Neural cell (in vitro differentiated cells): ENCODE results near the gene TNK2. TPM values are rescaled to one million over a fixed set of nuclear protein-coding genes. Genes with fewer than 3 reads are reported as not detected.

Experiments
- H2AFZ ChIP-seq: fragments of 200-600, 300-800 bp; sonication (generic), shearing (Covaris generic); 2 replicates; pipeline ENCODE4 v1.6.0; 2014; ENCODE audit warnings: low read depth, mild to moderate bottlenecking, antibody characterized with exemption, low read length, moderate library complexity
- H3F3A ChIP-seq: fragments of 200-600 bp; shearing (Covaris generic); 2 replicates; pipeline ENCODE4 v1.6.1; 2016; ENCODE audit warnings: mild to moderate bottlenecking, moderate library complexity, mixed read lengths, antibody characterized with exemption, low read length; ENCODE audit not compliant: insufficient read depth, poor library complexity, severe bottlenecking
- H3K27ac ChIP-seq: fragments of 200-600, 300-800 bp; sonication (generic), shearing (Covaris generic); 2 replicates; pipeline ENCODE4 v1.5.1; 2014; ENCODE audit warnings: mild to moderate bottlenecking, low read length, moderate library complexity
- H3K27me3 ChIP-seq: fragments of 300-800, 200-600 bp; sonication (generic), shearing (Covaris generic); 2 replicates; pipeline ENCODE4 v1.6.0; 2014; ENCODE audit warnings: mild to moderate bottlenecking, low read depth, low read length, moderate library complexity; ENCODE audit not compliant: insufficient read depth
- H3K36me3 ChIP-seq: fragments of 300-800, 200-600 bp; sonication (generic), shearing (Covaris generic); 2 replicates; pipeline ENCODE4 v1.5.1; 2014; ENCODE audit warnings: mild to moderate bottlenecking, antibody characterized with exemption, low read length, moderate library complexity; ENCODE audit not compliant: insufficient read depth
- H3K4me2 ChIP-seq: fragments of 300-800, 200-600 bp; sonication (generic), shearing (Covaris generic); 2 replicates; pipeline ENCODE4 v1.6.0; 2014; ENCODE audit warnings: mild to moderate bottlenecking, low read length
- H3K4me3 ChIP-seq: fragments of 300-800, 200-600 bp; sonication (generic), shearing (Covaris generic); 2 replicates; pipeline ENCODE4 v1.5.1; 2014; ENCODE audit warnings: mild to moderate bottlenecking, low read length, moderate library complexity
- H3K79me2 ChIP-seq: fragments of 200-600 bp; shearing (Covaris generic); replicated peaks from 2 replicates; pipeline ENCODE4 v1.6.0; 2014; ENCODE audit warnings: mild to moderate bottlenecking, low read length, moderate library complexity; ENCODE audit not compliant: insufficient read depth
- H3K9ac ChIP-seq: fragments of 300-800, 200-600 bp; sonication (generic), shearing (Covaris generic); 2 replicates; pipeline ENCODE4 v1.6.1; 2016; ENCODE audit warnings: mild to moderate bottlenecking, low read length, mixed read lengths
- H3K9me2 ChIP-seq: fragments of 200-600 bp; shearing (Covaris generic); 2 replicates; pipeline ENCODE4 v1.6.1; 2016; ENCODE audit warnings: mild to moderate bottlenecking, low read length, mixed read lengths; ENCODE audit not compliant: insufficient read depth
- H3K9me3 ChIP-seq: fragments of 200-600, 300-800 bp; sonication (generic), shearing (Covaris generic); 2 replicates; pipeline ENCODE4 v1.6.1; 2016; ENCODE audit warnings: mild to moderate bottlenecking, mixed run types, low read length, moderate library complexity, mixed read lengths
- H4K20me1 ChIP-seq: fragments of 200-600 bp; shearing (Covaris generic); 2 replicates; pipeline ENCODE4 v1.6.1; 2016; ENCODE audit warnings: mild to moderate bottlenecking, mixed run types; ENCODE audit not compliant: insufficient read depth
- EP300 ChIP-seq: fragments of 450-650 bp; conservative IDR thresholded peaks from 2 replicates; pipeline ENCODE4 v1.6.1; 2014; ENCODE audit warnings: antibody characterized with exemption, mild to moderate bottlenecking, moderate library complexity; ENCODE audit not compliant: poor library complexity, severe bottlenecking
- EZH2 ChIP-seq: fragments of 200-600, 300-800 bp; shearing (Covaris generic), sonication (generic); IDR thresholded peaks from 2 replicates; pipeline ENCODE4 v1.6.1; 2014; ENCODE audit warnings: antibody characterized with exemption, low read length, borderline replicate concordance, mild to moderate bottlenecking; ENCODE audit not compliant: insufficient read depth, poor library complexity, severe bottlenecking
- MXI1 ChIP-seq: fragments of 450-650 bp; conservative IDR thresholded peaks from 2 replicates; pipeline ENCODE4 v1.6.1; 2014; ENCODE audit warnings: antibody characterized with exemption, mild to moderate bottlenecking; ENCODE audit not compliant: poor library complexity, severe bottlenecking
- POLR2AphosphoS5 ChIP-seq: IDR thresholded peaks from 2 replicates; pipeline ENCODE4 v1.6.1; 2012
- RAD21 ChIP-seq: fragments of 450-650 bp; conservative IDR thresholded peaks from 2 replicates; pipeline ENCODE4 v1.6.1; 2014; ENCODE audit warnings: antibody characterized with exemption, mild to moderate bottlenecking, moderate library complexity
- SMC3 ChIP-seq: fragments of 450-650 bp; conservative IDR thresholded peaks from 2 replicates; pipeline ENCODE4 v1.6.1; 2014; ENCODE audit warnings: antibody characterized with exemption, mild to moderate bottlenecking, moderate library complexity; ENCODE audit not compliant: poor library complexity
- TAF1 ChIP-seq: IDR thresholded peaks from 2 replicates; pipeline ENCODE4 v1.6.1; 2012; ENCODE audit warnings: low read depth
- polyA plus RNA-seq: library from polyadenylated mRNA; depleted of rRNA; stranded (reverse); fragments of >200 nt; gene quantifications from 2 replicates; pipeline ENCODE4 v1.2.3, GENCODE V29; 2014
- TF ChIP-seq, protein P1 (sequence below): IDR thresholded peaks from 2 replicates; pipeline ENCODE4 v1.6.1; 2012; ENCODE audit warnings: borderline replicate concordance
- TF ChIP-seq, protein P2 (sequence below): fragments of 450-650 bp; IDR thresholded peaks from 2 replicates; pipeline ENCODE4 v1.5.1; 2014; ENCODE audit warnings: antibody characterized with exemption, mild to moderate bottlenecking, moderate library complexity; ENCODE audit not compliant: poor library complexity, severe bottlenecking

The TNK2 gene
- polyA plus RNA-seq, 1 donor from 2014 or later = 16.3 TPM

DNA sequence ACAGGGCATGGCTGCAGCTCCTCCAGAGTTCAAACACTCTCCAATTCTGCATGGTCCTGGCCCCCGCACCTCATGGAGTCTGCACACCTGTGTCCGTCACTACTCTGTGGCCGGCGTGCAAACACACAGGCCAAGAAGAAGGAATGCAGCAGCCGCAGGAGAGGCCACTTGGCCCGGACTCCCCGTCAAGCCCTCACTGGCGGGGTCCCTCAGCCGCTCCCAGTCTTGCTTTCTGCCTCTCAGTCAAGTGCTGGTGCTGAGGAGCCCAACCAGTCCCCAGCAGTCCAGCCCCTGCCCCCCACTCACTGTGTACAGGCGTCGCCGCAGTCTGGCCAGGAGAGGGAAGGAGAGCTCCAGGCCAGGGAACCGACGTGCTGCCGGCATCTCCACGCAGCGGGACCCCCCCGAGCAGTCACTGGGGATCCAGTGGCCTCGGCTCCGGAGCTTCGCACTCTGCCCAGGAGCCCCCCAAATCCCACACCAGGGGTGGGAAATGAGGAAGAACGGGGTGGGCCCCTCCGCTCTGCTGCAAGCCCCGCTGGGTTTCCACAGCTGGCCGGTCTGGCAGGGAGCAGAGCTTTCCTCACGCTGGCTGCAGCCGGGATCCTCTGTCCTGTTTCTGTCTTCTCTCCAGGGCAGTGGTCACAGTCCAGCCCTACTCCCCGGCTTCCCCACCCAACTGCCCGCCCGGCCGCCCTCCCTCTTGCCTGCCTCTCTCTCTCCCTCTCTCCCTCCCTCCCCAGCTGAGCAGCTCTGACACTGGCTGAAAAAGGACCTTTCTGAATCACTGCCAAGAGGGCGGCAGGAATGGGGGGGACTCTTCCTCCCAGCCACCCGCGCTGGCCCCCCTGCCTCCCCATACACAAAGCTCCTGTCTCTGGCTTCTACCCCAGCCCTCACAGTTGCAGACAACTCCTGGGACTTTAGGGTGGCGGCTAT is 16.0 kb downstream of the TNK2 start:
- Histone ChIP-seq H2AFZ (no peak overlapping the region), H3K4me2 (no peak overlapping the region), H3K27ac (no peak overlapping the region), H3K36me3 (no peaks in the 10 kb centered on the region), H3F3A (peaks cover 8% of the 10 kb centered on the region), H3K9ac (peak overlapping the region; percentile 9), H3K79me2 (no peaks in the 10 kb centered on the region), H4K20me1 (no peaks in the 10 kb centered on the region), H3K9me3 (no peaks in the 10 kb centered on the region), H3K9me2 (no peaks in the 10 kb centered on the region), H3K27me3 (no peaks in the 10 kb centered on the region), H3K4me3 (no peak overlapping the region)
- TF ChIP-seq SMC3 (no peak), POLR2AphosphoS5 (no peak), TAF1 (no peak), EZH2 (no peak), MXI1 (no peak), EP300 (no peak), RAD21 (no peak)
- TF ChIP-seq, protein P1, sequence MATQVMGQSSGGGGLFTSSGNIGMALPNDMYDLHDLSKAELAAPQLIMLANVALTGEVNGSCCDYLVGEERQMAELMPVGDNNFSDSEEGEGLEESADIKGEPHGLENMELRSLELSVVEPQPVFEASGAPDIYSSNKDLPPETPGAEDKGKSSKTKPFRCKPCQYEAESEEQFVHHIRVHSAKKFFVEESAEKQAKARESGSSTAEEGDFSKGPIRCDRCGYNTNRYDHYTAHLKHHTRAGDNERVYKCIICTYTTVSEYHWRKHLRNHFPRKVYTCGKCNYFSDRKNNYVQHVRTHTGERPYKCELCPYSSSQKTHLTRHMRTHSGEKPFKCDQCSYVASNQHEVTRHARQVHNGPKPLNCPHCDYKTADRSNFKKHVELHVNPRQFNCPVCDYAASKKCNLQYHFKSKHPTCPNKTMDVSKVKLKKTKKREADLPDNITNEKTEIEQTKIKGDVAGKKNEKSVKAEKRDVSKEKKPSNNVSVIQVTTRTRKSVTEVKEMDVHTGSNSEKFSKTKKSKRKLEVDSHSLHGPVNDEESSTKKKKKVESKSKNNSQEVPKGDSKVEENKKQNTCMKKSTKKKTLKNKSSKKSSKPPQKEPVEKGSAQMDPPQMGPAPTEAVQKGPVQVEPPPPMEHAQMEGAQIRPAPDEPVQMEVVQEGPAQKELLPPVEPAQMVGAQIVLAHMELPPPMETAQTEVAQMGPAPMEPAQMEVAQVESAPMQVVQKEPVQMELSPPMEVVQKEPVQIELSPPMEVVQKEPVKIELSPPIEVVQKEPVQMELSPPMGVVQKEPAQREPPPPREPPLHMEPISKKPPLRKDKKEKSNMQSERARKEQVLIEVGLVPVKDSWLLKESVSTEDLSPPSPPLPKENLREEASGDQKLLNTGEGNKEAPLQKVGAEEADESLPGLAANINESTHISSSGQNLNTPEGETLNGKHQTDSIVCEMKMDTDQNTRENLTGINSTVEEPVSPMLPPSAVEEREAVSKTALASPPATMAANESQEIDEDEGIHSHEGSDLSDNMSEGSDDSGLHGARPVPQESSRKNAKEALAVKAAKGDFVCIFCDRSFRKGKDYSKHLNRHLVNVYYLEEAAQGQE = no peak
- TF ChIP-seq, protein P2, sequence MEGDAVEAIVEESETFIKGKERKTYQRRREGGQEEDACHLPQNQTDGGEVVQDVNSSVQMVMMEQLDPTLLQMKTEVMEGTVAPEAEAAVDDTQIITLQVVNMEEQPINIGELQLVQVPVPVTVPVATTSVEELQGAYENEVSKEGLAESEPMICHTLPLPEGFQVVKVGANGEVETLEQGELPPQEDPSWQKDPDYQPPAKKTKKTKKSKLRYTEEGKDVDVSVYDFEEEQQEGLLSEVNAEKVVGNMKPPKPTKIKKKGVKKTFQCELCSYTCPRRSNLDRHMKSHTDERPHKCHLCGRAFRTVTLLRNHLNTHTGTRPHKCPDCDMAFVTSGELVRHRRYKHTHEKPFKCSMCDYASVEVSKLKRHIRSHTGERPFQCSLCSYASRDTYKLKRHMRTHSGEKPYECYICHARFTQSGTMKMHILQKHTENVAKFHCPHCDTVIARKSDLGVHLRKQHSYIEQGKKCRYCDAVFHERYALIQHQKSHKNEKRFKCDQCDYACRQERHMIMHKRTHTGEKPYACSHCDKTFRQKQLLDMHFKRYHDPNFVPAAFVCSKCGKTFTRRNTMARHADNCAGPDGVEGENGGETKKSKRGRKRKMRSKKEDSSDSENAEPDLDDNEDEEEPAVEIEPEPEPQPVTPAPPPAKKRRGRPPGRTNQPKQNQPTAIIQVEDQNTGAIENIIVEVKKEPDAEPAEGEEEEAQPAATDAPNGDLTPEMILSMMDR = no peak

DNA sequence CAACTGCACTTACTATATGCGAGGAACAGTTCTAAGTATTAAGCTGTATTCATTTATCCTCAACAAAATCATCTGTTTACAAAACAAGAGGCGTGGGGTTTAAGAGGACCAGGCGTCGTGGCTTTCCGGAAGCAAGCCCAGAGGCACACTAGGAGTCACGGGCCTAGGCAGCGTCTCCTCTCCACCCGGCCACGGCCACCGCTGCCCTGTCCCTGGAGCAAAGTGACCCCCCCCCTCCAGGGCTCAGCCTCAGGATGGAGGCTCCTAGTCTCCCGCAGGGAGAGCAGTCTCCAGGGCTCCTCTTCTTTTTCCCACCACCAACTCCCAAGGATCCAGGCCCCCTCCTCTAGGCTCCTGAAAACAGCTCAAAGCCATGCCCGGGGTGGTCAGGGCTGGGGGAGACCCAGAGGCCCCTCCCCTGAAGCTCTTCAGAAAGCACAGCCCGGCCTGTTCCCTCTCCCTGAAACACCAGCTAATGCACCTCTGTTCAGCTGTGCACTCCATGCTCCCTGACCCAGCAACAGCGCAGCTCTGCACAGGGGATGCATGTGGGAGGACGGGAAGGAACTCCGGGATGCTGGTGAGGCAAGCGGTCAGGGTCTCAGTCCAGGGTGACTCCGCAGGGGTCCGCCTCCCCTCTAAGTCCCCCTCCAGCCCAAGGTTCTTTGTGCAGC is 16.8 kb downstream of the TNK2 start:
- Histone ChIP-seq H3K9ac (no peak overlapping the region), H3F3A (peaks cover 6% of the 10 kb centered on the region), H3K27me3 (no peaks in the 10 kb centered on the region), H2AFZ (no peak overlapping the region), H3K9me2 (no peaks in the 10 kb centered on the region), H3K27ac (no peak overlapping the region), H3K9me3 (no peaks in the 10 kb centered on the region), H3K4me2 (no peak overlapping the region), H3K79me2 (no peaks in the 10 kb centered on the region), H3K36me3 (no peaks in the 10 kb centered on the region), H4K20me1 (no peaks in the 10 kb centered on the region), H3K4me3 (no peak overlapping the region)
- TF ChIP-seq TAF1 (no peak), EZH2 (no peak), POLR2AphosphoS5 (no peak), EP300 (no peak), MXI1 (no peak), SMC3 (no peak), RAD21 (no peak)
- TF ChIP-seq, protein P2 = no peak
- TF ChIP-seq, protein P1 = no peak
